Hepatocyte (in vitro differentiated cells): ENCODE measurements around the gene CDK6. TPM values are rescaled to one million over a fixed set of nuclear protein-coding genes. Genes with fewer than 3 reads are reported as not detected.

ENCODE experiments used
- DNase-seq: peaks from one replicate; pipeline ENCODE4 v3.0.0-alpha.2; 2016; ENCODE audit warnings: low spot score
- H2AFZ ChIP-seq: fragments of 200-600 bp; sonication (generic); 2 replicates; pipeline ENCODE4 v1.6.0; 2016; ENCODE audit warnings: antibody characterized with exemption, mild to moderate bottlenecking
- H3K27ac ChIP-seq: fragments of 200-600 bp; sonication (generic); 2 replicates; pipeline ENCODE4 v1.5.1; 2016; ENCODE audit warnings: mild to moderate bottlenecking
- H3K27me3 ChIP-seq: fragments of 200-600 bp; sonication (generic); 2 replicates; pipeline ENCODE4 v1.6.1; 2016
- H3K36me3 ChIP-seq: fragments of 200-600 bp; sonication (generic); replicated peaks from 2 replicates; pipeline ENCODE4 v1.5.1; 2016; ENCODE audit warnings: low read depth; ENCODE audit not compliant: insufficient read depth
- H3K4me1 ChIP-seq: fragments of 200-600 bp; sonication (generic); 2 replicates; pipeline ENCODE4 v1.5.1; 2016; ENCODE audit warnings: mild to moderate bottlenecking, moderate library complexity; ENCODE audit not compliant: insufficient read depth
- H3K4me2 ChIP-seq: fragments of 200-600 bp; sonication (generic); 2 replicates; pipeline ENCODE4 v1.6.0; 2016
- H3K4me3 ChIP-seq: fragments of 200-600 bp; sonication (generic); 2 replicates; pipeline ENCODE4 v1.5.1; 2016; ENCODE audit warnings: mild to moderate bottlenecking
- H3K79me2 ChIP-seq: fragments of 200-600 bp; sonication (generic); 2 replicates; pipeline ENCODE4 v1.6.0; 2017; ENCODE audit warnings: mild to moderate bottlenecking
- H3K9me2 ChIP-seq: fragments of 200-600 bp; sonication (generic); replicated peaks from 2 replicates; pipeline ENCODE4 v1.6.0; 2017; ENCODE audit warnings: mild to moderate bottlenecking; ENCODE audit not compliant: insufficient read depth
- H3K9me3 ChIP-seq: fragments of 200-600 bp; sonication (generic); 2 replicates; pipeline ENCODE4 v1.5.1; 2016; ENCODE audit warnings: low read depth, mild to moderate bottlenecking
- H4K20me1 ChIP-seq: fragments of 200-600 bp; sonication (generic); 2 replicates; pipeline ENCODE4 v1.6.0; 2016; ENCODE audit warnings: mild to moderate bottlenecking; ENCODE audit not compliant: insufficient read depth, poor library complexity, severe bottlenecking
- EZH2 ChIP-seq: fragments of 200-600 bp; sonication (generic); IDR thresholded peaks from 2 replicates; pipeline ENCODE4 v1.6.1; 2016; ENCODE audit warnings: antibody characterized with exemption, mild to moderate bottlenecking, borderline replicate concordance
- EZH2phosphoT487 ChIP-seq: fragments of 200-600 bp; sonication (generic); IDR thresholded peaks from one replicate; pipeline ENCODE4 v1.6.1; 2018; ENCODE audit warnings: antibody characterized with exemption, mild to moderate bottlenecking, low read depth, moderate library complexity; ENCODE audit not compliant: unreplicated experiment, severe bottlenecking
- WGBS: methylation state at CpG from one replicate; pipeline ENCODE4 v1.1.6; 2016; ENCODE audit warnings: low lambda C conversion rate; ENCODE audit errors: missing lambda C conversion rate; 5-methylcytosine and 5-hydroxymethylcytosine counted together
- polyA plus RNA-seq: library from polyadenylated mRNA; unstranded; fragments of >200 nt; fragmentation: Nextera tagmentation; extraction: Ambion mirVana; gene quantifications from 2 replicates; pipeline ENCODE4 v1.2.1, GENCODE V29; 2016
- total RNA-seq: library from RNA; depleted of rRNA; stranded (reverse); fragments of >200 nt; gene quantifications from 2 replicates; pipeline ENCODE4 v1.2.3, GENCODE V29; 2014
- TF ChIP-seq, protein P1 (sequence below): fragments of 200-600 bp; sonication (generic); IDR thresholded peaks from 2 replicates; pipeline ENCODE4 v1.5.1; 2016; ENCODE audit warnings: antibody characterized with exemption, mild to moderate bottlenecking; ENCODE audit not compliant: poor library complexity

The CDK6 gene
- total and polyA plus RNA-seq, 2 experiments from 2014 or later = 18.7 to 64.5 TPM

DNA sequence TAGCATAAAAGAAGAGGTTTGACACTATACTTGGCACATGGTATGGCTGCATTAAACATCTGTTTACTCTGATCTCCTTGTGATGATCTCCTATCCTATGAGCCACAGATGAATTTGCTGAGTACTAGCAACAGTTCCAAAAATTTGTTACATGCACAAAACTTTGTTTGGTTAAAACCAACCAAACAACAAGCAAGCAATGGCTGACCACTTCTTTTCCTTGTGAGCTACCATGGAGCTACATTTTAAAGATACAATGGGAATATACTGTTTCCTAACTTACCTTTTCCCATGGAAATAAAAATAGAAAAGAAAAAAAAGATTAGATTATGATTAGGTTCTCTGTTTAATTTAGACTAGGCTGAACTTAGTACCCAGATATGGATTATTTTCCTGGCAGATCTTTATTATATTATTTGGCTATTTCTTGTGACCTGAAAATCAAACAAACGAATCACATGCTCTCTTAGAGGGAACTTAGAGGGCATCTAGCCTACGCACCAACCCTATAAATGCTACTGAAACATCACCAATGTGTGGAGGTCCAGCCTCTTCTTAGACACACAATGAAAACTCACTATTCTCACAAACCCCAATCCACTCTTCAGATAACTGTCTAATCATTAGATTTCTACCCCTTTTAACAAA, 166.0 kb downstream of the CDK6 start:
- Histone ChIP-seq H3K9me3 (no peaks in the 10 kb centered on the region), H3K4me1 (no peaks in the 10 kb centered on the region), H3K4me3 (no peak overlapping the region), H3K27ac (no peak overlapping the region), H3K4me2 (no peak overlapping the region), H2AFZ (no peak overlapping the region), H3K27me3 (no peaks in the 10 kb centered on the region), H3K79me2 (peaks cover 20% of the 10 kb centered on the region), H3K36me3 (no peaks in the 10 kb centered on the region), H4K20me1 (no peaks in the 10 kb centered on the region), H3K9me2 (no peaks in the 10 kb centered on the region)
- no peak for DNase-seq
- TF ChIP-seq, protein P1, sequence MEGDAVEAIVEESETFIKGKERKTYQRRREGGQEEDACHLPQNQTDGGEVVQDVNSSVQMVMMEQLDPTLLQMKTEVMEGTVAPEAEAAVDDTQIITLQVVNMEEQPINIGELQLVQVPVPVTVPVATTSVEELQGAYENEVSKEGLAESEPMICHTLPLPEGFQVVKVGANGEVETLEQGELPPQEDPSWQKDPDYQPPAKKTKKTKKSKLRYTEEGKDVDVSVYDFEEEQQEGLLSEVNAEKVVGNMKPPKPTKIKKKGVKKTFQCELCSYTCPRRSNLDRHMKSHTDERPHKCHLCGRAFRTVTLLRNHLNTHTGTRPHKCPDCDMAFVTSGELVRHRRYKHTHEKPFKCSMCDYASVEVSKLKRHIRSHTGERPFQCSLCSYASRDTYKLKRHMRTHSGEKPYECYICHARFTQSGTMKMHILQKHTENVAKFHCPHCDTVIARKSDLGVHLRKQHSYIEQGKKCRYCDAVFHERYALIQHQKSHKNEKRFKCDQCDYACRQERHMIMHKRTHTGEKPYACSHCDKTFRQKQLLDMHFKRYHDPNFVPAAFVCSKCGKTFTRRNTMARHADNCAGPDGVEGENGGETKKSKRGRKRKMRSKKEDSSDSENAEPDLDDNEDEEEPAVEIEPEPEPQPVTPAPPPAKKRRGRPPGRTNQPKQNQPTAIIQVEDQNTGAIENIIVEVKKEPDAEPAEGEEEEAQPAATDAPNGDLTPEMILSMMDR = no peak
- TF ChIP-seq EZH2 = no peak
- no peak for TF ChIP-seq EZH2phosphoT487
- WGBS = 83% methylated on average over 2 of the region's 2 CpGs

DNA sequence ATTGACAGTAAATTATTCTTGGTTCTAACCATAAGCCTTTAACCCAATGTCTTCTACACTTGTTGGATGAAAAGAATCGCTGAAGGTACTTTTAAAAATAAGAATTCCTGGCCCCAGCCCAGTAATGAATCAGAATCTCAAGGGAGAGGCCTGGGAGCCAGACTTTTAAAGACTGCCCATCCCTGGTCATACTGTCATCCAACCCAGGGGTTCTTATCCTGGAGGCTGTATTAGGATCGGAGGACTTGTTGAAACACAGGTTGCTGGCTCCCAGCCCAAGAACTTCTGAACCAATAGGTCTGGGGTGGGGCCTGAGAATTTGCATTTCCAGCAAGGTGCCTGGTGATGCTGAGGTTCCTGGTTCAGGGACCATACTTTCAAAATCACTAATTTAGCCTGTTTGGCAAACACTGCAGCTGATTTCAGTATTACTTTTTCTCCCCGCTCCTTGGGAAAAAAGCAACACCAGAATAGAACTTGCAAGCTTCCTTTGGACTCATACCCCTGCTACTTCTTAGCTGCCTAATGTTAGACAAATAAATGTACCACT, 166.7 kb downstream of the CDK6 start:
- no peak overlapping the region for H2AFZ ChIP-seq
- H4K20me1 ChIP-seq = no peaks in the 10 kb centered on the region
- no peaks in the 10 kb centered on the region for H3K36me3 ChIP-seq
- H3K9me2 ChIP-seq = no peaks in the 10 kb centered on the region
- H3K4me2 ChIP-seq = no peak overlapping the region
- H3K27me3 ChIP-seq = no peaks in the 10 kb centered on the region
- H3K27ac ChIP-seq = no peak overlapping the region
- H3K79me2 ChIP-seq = peaks cover 24% of the 10 kb centered on the region
- no peaks in the 10 kb centered on the region for H3K4me1 ChIP-seq
- WGBS = 98% methylated on average over 3 of the region's 3 CpGs
- H3K9me3 ChIP-seq = no peaks in the 10 kb centered on the region
- DNase-seq = no peak
- TF ChIP-seq, protein P1 = no peak
- no peak for TF ChIP-seq EZH2phosphoT487
- no peak for TF ChIP-seq EZH2
- H3K4me3 ChIP-seq = no peak overlapping the region

DNA sequence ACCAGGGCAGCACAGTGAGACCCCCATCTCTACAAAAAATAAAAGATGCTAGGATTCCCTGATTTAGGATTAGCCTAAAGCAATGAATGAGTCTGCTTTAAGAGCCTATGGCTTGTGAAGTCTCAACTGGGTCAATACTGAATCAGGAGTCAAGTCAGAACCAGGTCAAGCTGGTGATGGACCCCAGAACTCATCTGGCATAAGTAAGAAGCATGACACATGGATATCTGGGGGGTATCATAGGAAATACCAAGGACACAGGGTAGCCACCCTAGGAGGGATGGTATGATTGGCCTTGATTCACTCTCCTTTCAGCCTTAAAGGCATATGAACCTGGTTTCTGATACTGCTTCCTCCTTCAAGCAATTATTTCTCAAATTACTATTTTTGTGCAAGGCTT, 167.8 kb downstream of the CDK6 start:
- Histone ChIP-seq H4K20me1 (no peaks in the 10 kb centered on the region), H3K9me3 (no peaks in the 10 kb centered on the region), H2AFZ (no peak overlapping the region), H3K9me2 (no peaks in the 10 kb centered on the region), H3K27ac (no peak overlapping the region), H3K36me3 (no peaks in the 10 kb centered on the region), H3K4me1 (no peaks in the 10 kb centered on the region), H3K27me3 (no peaks in the 10 kb centered on the region), H3K4me3 (no peak overlapping the region), H3K79me2 (peaks cover 21% of the 10 kb centered on the region), H3K4me2 (no peak overlapping the region)
- DNase-seq = no peak
- TF ChIP-seq, protein P1 = no peak
- TF ChIP-seq EZH2 (no peak), EZH2phosphoT487 (no peak)
